Measurements from ENCODE around the gene TMEM123. TPM values are rescaled to one million over a fixed set of nuclear protein-coding genes. Genes with fewer than 3 reads are reported as not detected.

TMEM123 gene
- total RNA-seq, 6 experiments from 2014 or later, result 128 to 197 (median 161) TPM

DNA sequence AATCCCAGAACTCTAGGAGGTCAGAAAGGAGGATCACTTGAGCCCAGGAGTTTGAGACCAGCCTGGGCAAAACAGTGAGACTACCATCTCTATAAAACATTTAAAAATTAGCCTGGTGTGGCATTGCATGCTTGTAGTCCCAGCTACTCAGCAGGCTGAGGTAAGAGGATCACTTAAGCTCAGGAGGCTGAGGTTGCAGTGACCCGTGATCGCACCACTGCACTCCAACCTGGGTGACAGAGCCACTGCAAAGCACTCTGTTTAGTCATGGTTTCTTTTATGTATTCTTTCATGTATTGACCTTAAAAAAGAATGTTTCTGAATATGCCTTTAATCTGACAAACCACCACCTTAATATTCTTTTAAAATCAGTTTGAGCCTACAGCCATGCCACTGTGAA is 53.4 kb downstream of the TMEM123 start:
- no peak overlapping the region for H3K4me3 Mint-ChIP-seq
- TF ChIP-seq, protein P1, sequence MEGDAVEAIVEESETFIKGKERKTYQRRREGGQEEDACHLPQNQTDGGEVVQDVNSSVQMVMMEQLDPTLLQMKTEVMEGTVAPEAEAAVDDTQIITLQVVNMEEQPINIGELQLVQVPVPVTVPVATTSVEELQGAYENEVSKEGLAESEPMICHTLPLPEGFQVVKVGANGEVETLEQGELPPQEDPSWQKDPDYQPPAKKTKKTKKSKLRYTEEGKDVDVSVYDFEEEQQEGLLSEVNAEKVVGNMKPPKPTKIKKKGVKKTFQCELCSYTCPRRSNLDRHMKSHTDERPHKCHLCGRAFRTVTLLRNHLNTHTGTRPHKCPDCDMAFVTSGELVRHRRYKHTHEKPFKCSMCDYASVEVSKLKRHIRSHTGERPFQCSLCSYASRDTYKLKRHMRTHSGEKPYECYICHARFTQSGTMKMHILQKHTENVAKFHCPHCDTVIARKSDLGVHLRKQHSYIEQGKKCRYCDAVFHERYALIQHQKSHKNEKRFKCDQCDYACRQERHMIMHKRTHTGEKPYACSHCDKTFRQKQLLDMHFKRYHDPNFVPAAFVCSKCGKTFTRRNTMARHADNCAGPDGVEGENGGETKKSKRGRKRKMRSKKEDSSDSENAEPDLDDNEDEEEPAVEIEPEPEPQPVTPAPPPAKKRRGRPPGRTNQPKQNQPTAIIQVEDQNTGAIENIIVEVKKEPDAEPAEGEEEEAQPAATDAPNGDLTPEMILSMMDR (IDR thresholded peaks at IDR 0.05), result no peak
- H3K27me3 Mint-ChIP-seq (ENCODE audit: insufficient read depth), result no peaks in the 10 kb centered on the region
- H3K36me3 Mint-ChIP-seq (ENCODE audit: low read depth), result peaks cover 25% of the 10 kb centered on the region
- peaks cover 18% of the 10 kb centered on the region for H3K4me1 Mint-ChIP-seq (ENCODE audit: low read depth)
- no peaks in the 10 kb centered on the region for H3K9me3 Mint-ChIP-seq
- no peak for DNase-seq
- no peak overlapping the region for H3K27ac Mint-ChIP-seq

DNA sequence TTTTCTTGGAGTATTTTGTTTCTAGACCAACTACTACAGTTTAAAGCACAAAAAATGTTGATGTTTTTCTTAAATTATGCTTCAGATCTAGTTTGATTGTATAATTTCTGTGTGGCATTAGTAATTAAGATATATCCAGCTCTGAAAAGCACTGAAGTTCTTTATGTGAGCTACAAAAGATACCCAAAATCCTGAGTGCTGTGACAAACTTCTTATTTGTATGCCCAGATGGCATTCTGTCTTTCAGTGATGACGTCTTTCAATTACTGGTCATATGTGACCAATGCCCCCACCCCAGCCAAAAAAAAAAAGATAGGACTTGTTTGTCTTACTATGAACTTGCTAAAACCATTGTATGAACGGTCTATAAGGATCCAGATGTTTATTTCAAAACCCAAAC is 54.3 kb downstream of the TMEM123 start:
- no peaks in the 10 kb centered on the region for H3K9me3 Mint-ChIP-seq
- peaks cover 24% of the 10 kb centered on the region for H3K36me3 Mint-ChIP-seq (ENCODE audit: low read depth)
- DNase-seq, result no peak
- H3K4me3 Mint-ChIP-seq, result no peak overlapping the region
- TF ChIP-seq, protein P1 (IDR thresholded peaks at IDR 0.05), result no peak
- peaks cover 18% of the 10 kb centered on the region for H3K4me1 Mint-ChIP-seq (ENCODE audit: low read depth)
- H3K27ac Mint-ChIP-seq, result no peak overlapping the region; the same call in 1 of the 2 replicates
- peaks cover 2% of the 10 kb centered on the region; the same call in 1 of the 2 replicates for H3K27me3 Mint-ChIP-seq (ENCODE audit: insufficient read depth)

DNA sequence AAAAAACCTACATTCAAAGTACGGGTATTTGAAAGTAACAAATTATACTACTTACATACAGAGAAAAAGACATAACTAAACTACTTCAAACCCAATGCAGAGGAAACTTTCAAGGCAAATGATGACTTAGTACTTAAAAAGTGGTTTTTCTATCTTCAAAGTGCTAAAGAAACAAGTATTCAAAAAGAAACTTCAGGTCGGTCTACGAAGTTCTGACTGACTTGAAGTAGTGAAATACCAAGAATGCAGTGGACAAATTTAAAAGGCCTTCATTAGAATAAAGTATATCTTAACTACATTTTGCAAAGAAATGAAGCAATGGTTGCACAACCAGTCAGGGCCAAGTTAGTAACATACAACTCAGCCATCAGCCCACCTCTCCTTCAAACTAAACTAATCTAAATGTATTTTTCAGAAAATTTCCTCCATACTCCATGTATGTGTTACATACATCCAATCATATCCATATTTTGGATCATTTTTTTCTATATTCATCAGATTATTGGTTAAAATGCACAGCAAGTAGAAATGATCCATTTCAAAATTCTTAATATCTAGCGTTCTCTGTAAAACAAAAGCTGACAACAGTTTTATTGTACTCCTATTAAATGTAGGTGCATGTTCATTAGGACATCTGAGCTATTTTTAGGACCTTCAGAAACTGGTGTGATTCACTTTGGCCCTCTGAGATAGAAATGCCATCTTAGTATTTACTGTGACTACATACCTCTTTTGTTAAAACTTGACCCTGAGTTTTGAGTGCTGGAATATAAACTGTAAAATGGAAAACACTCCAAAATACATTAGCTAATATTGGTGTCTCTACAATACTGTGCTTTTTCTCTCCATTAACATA is 55.6 kb downstream of the TMEM123 start:
- no peak overlapping the region for H3K4me3 Mint-ChIP-seq
- no peaks in the 10 kb centered on the region for H3K9me3 Mint-ChIP-seq
- no peak for DNase-seq
- H3K27me3 Mint-ChIP-seq (ENCODE audit: insufficient read depth), result peaks cover 2% of the 10 kb centered on the region; the same call in 1 of the 2 replicates
- H3K36me3 Mint-ChIP-seq (ENCODE audit: low read depth), result peaks cover 28% of the 10 kb centered on the region
- H3K27ac Mint-ChIP-seq, result peak overlapping the region; percentile 31; the same call in 1 of the 2 replicates
- TF ChIP-seq, protein P1 (IDR thresholded peaks at IDR 0.05), result no peak
- H3K4me1 Mint-ChIP-seq (ENCODE audit: low read depth), result peaks cover 18% of the 10 kb centered on the region

DNA sequence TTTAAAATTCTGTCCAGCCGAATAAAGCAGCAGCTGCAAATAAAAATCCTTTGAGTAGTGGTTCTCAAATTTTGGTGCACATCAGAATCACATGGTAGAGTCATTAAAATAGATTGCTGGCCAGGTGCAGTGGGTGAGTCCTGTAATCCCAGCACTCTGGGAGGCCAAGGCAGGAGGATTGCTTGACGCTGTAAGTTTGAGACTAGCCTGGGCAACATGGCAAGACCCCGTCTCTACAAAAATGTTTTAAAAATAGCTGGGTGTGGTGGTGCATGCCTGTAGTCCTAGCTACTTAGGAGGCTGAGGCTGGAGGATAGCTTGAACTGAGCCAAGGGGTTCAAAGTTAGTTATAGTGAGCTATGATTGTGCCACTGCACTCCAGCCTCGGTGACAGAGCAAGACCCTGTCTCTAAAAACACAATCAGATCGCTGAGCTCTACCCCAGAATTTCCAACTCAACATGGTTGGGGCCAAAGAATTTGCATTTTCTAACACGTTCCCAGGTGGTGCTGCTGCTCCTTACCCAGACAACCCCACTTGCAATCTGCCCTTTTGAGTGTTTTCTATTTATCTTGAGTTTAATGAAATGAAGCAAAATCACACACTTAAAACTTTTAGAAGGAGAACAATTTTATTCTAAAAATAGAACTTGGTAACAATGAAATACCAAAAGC is 56.7 kb downstream of the TMEM123 start:
- Mint-ChIP-seq H3K36me3 (ENCODE audit: low read depth) (peaks cover 22% of the 10 kb centered on the region), H3K9me3 (no peaks in the 10 kb centered on the region), H3K4me1 (ENCODE audit: low read depth) (peaks cover 18% of the 10 kb centered on the region), H3K4me3 (no peak overlapping the region), H3K27ac (no peak overlapping the region; the same call in 1 of the 2 replicates), H3K27me3 (ENCODE audit: insufficient read depth) (peaks cover 2% of the 10 kb centered on the region; the same call in 1 of the 2 replicates)
- TF ChIP-seq, protein P1 (IDR thresholded peaks at IDR 0.05), result no peak
- DNase-seq, result no peak

DNA sequence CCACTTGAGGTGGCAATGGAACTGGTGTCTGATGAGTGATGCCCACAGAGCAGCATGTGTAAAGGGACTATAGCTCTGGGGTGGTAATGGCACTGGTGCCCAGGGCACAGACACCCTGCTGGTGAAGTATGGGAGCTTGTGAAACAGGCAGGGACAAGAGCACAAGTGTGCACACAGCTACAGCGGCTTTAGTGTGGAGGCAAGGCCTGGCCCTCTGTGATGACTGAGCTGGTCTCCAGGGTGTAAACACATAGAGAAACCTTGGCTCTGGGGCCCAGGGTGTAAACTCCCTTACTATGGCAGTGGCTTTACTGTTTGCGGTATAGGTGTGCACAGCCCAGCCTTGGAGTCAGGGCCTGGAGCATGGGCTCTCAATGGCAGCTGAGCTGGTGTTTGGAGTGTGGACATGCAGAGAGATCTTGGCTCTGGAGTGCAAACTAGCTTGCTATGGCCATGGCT is 59.3 kb downstream of the TMEM123 start:
- Mint-ChIP-seq H3K4me1 (ENCODE audit: low read depth) (peaks cover 18% of the 10 kb centered on the region), H3K4me3 (no peak overlapping the region), H3K27me3 (ENCODE audit: insufficient read depth) (peaks cover 4% of the 10 kb centered on the region), H3K9me3 (no peaks in the 10 kb centered on the region), H3K36me3 (ENCODE audit: low read depth) (peaks cover 37% of the 10 kb centered on the region), H3K27ac (peak overlapping the region; percentile 45)
- no peak for DNase-seq
- TF ChIP-seq, protein P1 (IDR thresholded peaks at IDR 0.05), result no peak
